ENCODE results near the gene PRUNE2. TPM values are rescaled to one million over a fixed set of nuclear protein-coding genes. Genes with fewer than 3 reads are reported as not detected.

PRUNE2 gene
- total RNA-seq, 5 donors from 2014 or later (not counting 1 experiment from before 2014, with no cell fraction given), result 0.20 to 0.76 (median 0.45) TPM

GRCh38 chr9:76916231-76916630, 10.3 kb upstream of the PRUNE2 start:
- DNase-seq, result no peak
- POLR2A ChIA-PET, result no interaction called here
- peaks cover 14 to 28% of the 10 kb centered on the region in 2 donors for H3K27me3 Mint-ChIP-seq
- H3K27ac Mint-ChIP-seq, result no peak overlapping the region
- no peaks in the 10 kb centered on the region for H3K9me3 Mint-ChIP-seq
- Histone ChIP-seq H3K4me1 (ENCODE audit: control insufficient read depth in 1 of 2, extremely low read depth in 1 of 2, insufficient read depth in 2 of 2, low read length in 2 of 2) (no peaks in the 10 kb centered on the region), H3K27ac (ENCODE audit: low read length) (no peak overlapping the region), H3K27me3 (replicated peaks in 1 of 2; ENCODE audit: control insufficient read depth in 2 of 2, extremely low read depth in 1 of 2, insufficient read depth in 2 of 2, low read length in 1 of 2) (peaks cover 0 to 4% of the 10 kb centered on the region in 2 experiments), H3K9me3 (no peaks in the 10 kb centered on the region), H3K4me3 (ENCODE audit: control insufficient read depth in 1 of 2, extremely low read depth in 1 of 2, low read length in 1 of 2) (no peak overlapping the region), H3K36me3 (ENCODE audit: control insufficient read depth in 2 of 2, extremely low read depth in 1 of 2, insufficient read depth in 1 of 2, low read length in 1 of 2) (no peaks in the 10 kb centered on the region)
- WGBS (ENCODE audit: insufficient coverage), result 51% methylated on average over 3 of the region's 4 CpGs
- H3K4me1 Mint-ChIP-seq, result no peaks in the 10 kb centered on the region
- no peaks in the 10 kb centered on the region for H3K36me3 Mint-ChIP-seq
- CTCF ChIA-PET, result no interaction called here
- no peak for ATAC-seq (replicated peaks in 1 of 4)
- H3K4me3 Mint-ChIP-seq, result no peak overlapping the region

- WGBS (ENCODE audit: insufficient coverage), result 63% methylated on average over 1 of the region's 2 CpGs
- Mint-ChIP-seq H3K36me3 (no peaks in the 10 kb centered on the region), H3K27ac (no peak overlapping the region), H3K27me3 (peaks cover 25 to 42% of the 10 kb centered on the region in 2 donors), H3K9me3 (no peaks in the 10 kb centered on the region), H3K4me1 (no peaks in the 10 kb centered on the region), H3K4me3 (no peak overlapping the region)
- Histone ChIP-seq H3K4me3 (ENCODE audit: control insufficient read depth in 1 of 2, extremely low read depth in 1 of 2, low read length in 1 of 2) (no peak overlapping the region), H3K27me3 (replicated peaks in 1 of 2; ENCODE audit: control insufficient read depth in 2 of 2, extremely low read depth in 1 of 2, insufficient read depth in 2 of 2, low read length in 1 of 2) (peaks cover 0 to 5% of the 10 kb centered on the region in 2 experiments), H3K36me3 (ENCODE audit: control insufficient read depth in 2 of 2, extremely low read depth in 1 of 2, insufficient read depth in 1 of 2, low read length in 1 of 2) (no peaks in the 10 kb centered on the region), H3K9me3 (no peaks in the 10 kb centered on the region), H3K4me1 (ENCODE audit: control insufficient read depth in 1 of 2, extremely low read depth in 1 of 2, insufficient read depth in 2 of 2, low read length in 2 of 2) (no peaks in the 10 kb centered on the region), H3K27ac (ENCODE audit: low read length) (no peak overlapping the region)
- DNase-seq (no peak), ATAC-seq (replicated peaks in 1 of 4) (no peak)
- ChIA-PET POLR2A (no interaction called here), CTCF (no interaction called here)
These were observed 7.6 kb upstream of the PRUNE2 start for GRCh38 chr9:76913467-76913866.

- no peaks in the 10 kb centered on the region for H3K9me3 Mint-ChIP-seq
- peaks cover 0 to 7% of the 10 kb centered on the region in 2 experiments for H3K27me3 ChIP-seq (replicated peaks in 1 of 2; ENCODE audit: control insufficient read depth in 2 of 2, extremely low read depth in 1 of 2, insufficient read depth in 2 of 2, low read length in 1 of 2)
- no peak overlapping the region for H3K4me3 ChIP-seq (ENCODE audit: control insufficient read depth in 1 of 2, extremely low read depth in 1 of 2, low read length in 1 of 2)
- peaks cover 29 to 40% of the 10 kb centered on the region in 2 donors for H3K27me3 Mint-ChIP-seq
- CTCF ChIA-PET, result no interaction called here
- WGBS (ENCODE audit: insufficient coverage), result 0% methylated on average over 2 of the region's 6 CpGs
- H3K27ac Mint-ChIP-seq, result no peak overlapping the region
- DNase-seq, result no peak
- H3K36me3 Mint-ChIP-seq, result no peaks in the 10 kb centered on the region
- H3K4me1 Mint-ChIP-seq, result no peaks in the 10 kb centered on the region
- no peak overlapping the region for H3K27ac ChIP-seq (ENCODE audit: low read length)
- H3K4me3 Mint-ChIP-seq, result no peak overlapping the region
- H3K9me3 ChIP-seq, result no peaks in the 10 kb centered on the region
- no peaks in the 10 kb centered on the region for H3K4me1 ChIP-seq (ENCODE audit: control insufficient read depth in 1 of 2, extremely low read depth in 1 of 2, insufficient read depth in 2 of 2, low read length in 2 of 2)
- no peak for ATAC-seq (replicated peaks in 1 of 4)
- POLR2A ChIA-PET, result no interaction called here
- no peaks in the 10 kb centered on the region for H3K36me3 ChIP-seq (ENCODE audit: control insufficient read depth in 2 of 2, extremely low read depth in 1 of 2, insufficient read depth in 1 of 2, low read length in 1 of 2)
These were observed 6.8 kb upstream of the PRUNE2 start for GRCh38 chr9:76912636-76913275.

GRCh38 chr9:76911971-76912370, 6.1 kb upstream of the PRUNE2 start:
- Mint-ChIP-seq H3K9me3 (no peaks in the 10 kb centered on the region), H3K4me1 (no peaks in the 10 kb centered on the region), H3K4me3 (no peak overlapping the region), H3K27me3 (peaks cover 35 to 45% of the 10 kb centered on the region in 2 donors), H3K36me3 (no peaks in the 10 kb centered on the region), H3K27ac (no peak overlapping the region)
- Histone ChIP-seq H3K4me1 (ENCODE audit: control insufficient read depth in 1 of 2, extremely low read depth in 1 of 2, insufficient read depth in 2 of 2, low read length in 2 of 2) (no peaks in the 10 kb centered on the region), H3K36me3 (ENCODE audit: control insufficient read depth in 2 of 2, extremely low read depth in 1 of 2, insufficient read depth in 1 of 2, low read length in 1 of 2) (no peaks in the 10 kb centered on the region), H3K27ac (ENCODE audit: low read length) (no peak overlapping the region), H3K4me3 (ENCODE audit: control insufficient read depth in 1 of 2, extremely low read depth in 1 of 2, low read length in 1 of 2) (no peak overlapping the region), H3K9me3 (no peaks in the 10 kb centered on the region), H3K27me3 (replicated peaks in 1 of 2; ENCODE audit: control insufficient read depth in 2 of 2, extremely low read depth in 1 of 2, insufficient read depth in 2 of 2, low read length in 1 of 2) (peaks cover 0 to 11% of the 10 kb centered on the region in 2 experiments)
- POLR2A ChIA-PET, result no interaction called here
- WGBS (ENCODE audit: insufficient coverage), result no CpG with 5 or more reads among the region's 1 CpG
- DNase-seq, result no peak
- no peak for ATAC-seq (replicated peaks in 1 of 4)
- CTCF ChIA-PET, result interaction anchor here (0.5 kb wide), 2 partner anchors 79 to 98 kb away, joined by 3 to 5 read pairs; no protein-coding TSS in a partner anchor

- no peaks in the 10 kb centered on the region for H3K9me3 Mint-ChIP-seq
- WGBS (ENCODE audit: insufficient coverage), result 68% methylated on average over 3 of the region's 3 CpGs
- Histone ChIP-seq H3K27me3 (replicated peaks in 1 of 2; ENCODE audit: control insufficient read depth in 2 of 2, extremely low read depth in 1 of 2, insufficient read depth in 2 of 2, low read length in 1 of 2) (peaks cover 8 to 12% of the 10 kb centered on the region in 2 experiments), H3K9me3 (no peaks in the 10 kb centered on the region), H3K4me3 (ENCODE audit: control insufficient read depth in 1 of 2, extremely low read depth in 1 of 2, low read length in 1 of 2) (no peak overlapping the region), H3K36me3 (ENCODE audit: control insufficient read depth in 2 of 2, extremely low read depth in 1 of 2, insufficient read depth in 1 of 2, low read length in 1 of 2) (no peaks in the 10 kb centered on the region), H3K4me1 (ENCODE audit: control insufficient read depth in 1 of 2, extremely low read depth in 1 of 2, insufficient read depth in 2 of 2, low read length in 2 of 2) (no peaks in the 10 kb centered on the region), H3K27ac (ENCODE audit: low read length) (no peak overlapping the region)
- peaks cover 0 to 2% (median 0%) of the 10 kb centered on the region in 3 donors for H3K4me1 Mint-ChIP-seq
- H3K27me3 Mint-ChIP-seq, result peaks cover 36 to 45% of the 10 kb centered on the region in 2 donors
- no peak overlapping the region for H3K27ac Mint-ChIP-seq
- H3K36me3 Mint-ChIP-seq, result no peaks in the 10 kb centered on the region
- ChIA-PET CTCF (no interaction called here), POLR2A (no interaction called here)
- DNase-seq, result no peak
- H3K4me3 Mint-ChIP-seq, result no peak overlapping the region
- ATAC-seq (replicated peaks in 1 of 4), result no peak
These were observed 4.9 kb upstream of the PRUNE2 start for GRCh38 chr9:76910861-76911260.

GRCh38 chr9:76906647-76906975, 697 bp upstream of the PRUNE2 start:
- Histone ChIP-seq H3K4me3 (ENCODE audit: control insufficient read depth in 1 of 2, extremely low read depth in 1 of 2, low read length in 1 of 2) (no peak overlapping the region), H3K4me1 (ENCODE audit: control insufficient read depth in 1 of 2, extremely low read depth in 1 of 2, insufficient read depth in 2 of 2, low read length in 2 of 2) (no peaks in the 10 kb centered on the region), H3K9me3 (no peaks in the 10 kb centered on the region), H3K36me3 (ENCODE audit: control insufficient read depth in 2 of 2, extremely low read depth in 1 of 2, insufficient read depth in 1 of 2, low read length in 1 of 2) (no peaks in the 10 kb centered on the region), H3K27me3 (replicated peaks in 1 of 2; ENCODE audit: control insufficient read depth in 2 of 2, extremely low read depth in 1 of 2, insufficient read depth in 2 of 2, low read length in 1 of 2) (peaks cover 14 to 20% of the 10 kb centered on the region in 2 experiments), H3K27ac (ENCODE audit: low read length) (no peak overlapping the region)
- DNase-seq (no peak), ATAC-seq (replicated peaks in 1 of 4) (no peak)
- POLR2A ChIA-PET, result no interaction called here
- H3K36me3 Mint-ChIP-seq, result no peaks in the 10 kb centered on the region
- peaks cover 0 to 2% (median 0%) of the 10 kb centered on the region in 3 donors for H3K4me1 Mint-ChIP-seq
- H3K9me3 Mint-ChIP-seq, result no peaks in the 10 kb centered on the region
- 0% methylated on average over 2 of the region's 5 CpGs for WGBS (ENCODE audit: insufficient coverage)
- H3K4me3 Mint-ChIP-seq, result no peak overlapping the region
- CTCF ChIA-PET, result no interaction called here
- H3K27me3 Mint-ChIP-seq, result peaks cover 49% of the 10 kb centered on the region in 2 donors
- no peak overlapping the region for H3K27ac Mint-ChIP-seq

All from T-cell (primary cell).